ENCODE results near the gene FAM149A. TPM values are rescaled to one million over a fixed set of nuclear protein-coding genes. Genes with fewer than 3 reads are reported as not detected.

FAM149A gene
- total and polyA plus RNA-seq, 2 donors (not counting 3 experiments of a cell fraction or from before 2014, with no cell fraction given) = 0.08 to 0.20 TPM

DNA sequence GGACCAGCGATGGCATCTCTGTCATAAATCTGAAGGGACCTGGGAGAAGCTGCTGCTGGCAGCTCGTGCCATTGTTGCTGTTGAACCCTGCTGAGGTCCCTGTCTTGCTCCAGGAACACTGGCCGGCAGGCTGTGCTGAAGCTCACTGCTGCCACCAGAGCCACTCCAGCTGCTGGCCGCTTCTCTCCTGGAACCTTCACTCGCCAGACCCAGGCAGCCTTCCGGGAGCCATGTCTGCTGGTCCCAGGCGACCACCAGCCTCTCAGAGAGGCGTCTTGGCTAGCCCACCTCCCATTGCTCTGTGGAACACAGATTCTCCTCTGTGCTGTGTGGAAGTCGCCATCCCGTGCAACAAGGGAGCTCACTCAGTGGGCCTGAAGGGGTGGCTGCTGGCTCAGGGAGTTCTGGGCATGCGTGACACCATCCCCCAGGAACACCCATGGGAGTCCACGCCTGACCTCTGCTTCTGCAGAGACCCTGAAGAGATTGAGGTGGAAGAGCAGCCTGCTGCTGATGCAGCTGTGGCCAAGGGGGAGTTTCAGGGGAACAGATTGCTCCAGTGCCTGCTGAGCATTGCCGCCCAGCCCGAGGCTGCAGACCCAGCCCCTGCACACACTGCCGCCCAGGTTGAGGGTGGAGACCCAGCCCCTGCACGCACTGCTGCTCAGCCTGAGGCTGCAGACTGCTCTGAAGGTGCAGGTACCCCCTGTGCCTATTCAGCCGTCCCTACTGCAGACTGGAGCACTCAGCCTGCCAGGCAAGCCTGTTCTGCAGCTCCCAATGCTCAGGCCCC is 53.7 kb downstream of the FAM149A start:
- BruUV-seq (replicated peaks) = no TSS peak
- Histone ChIP-seq H3K27me3 (ENCODE audit: control insufficient read depth in 2 of 2, insufficient read depth in 2 of 2, low read length in 2 of 2) (no peaks in the 10 kb centered on the region), H3K27ac (ENCODE audit: insufficient read depth, low read depth, low read length) (no peak overlapping the region), H3K9me3 (replicated peaks; ENCODE audit: control insufficient read depth, insufficient read depth, low read length) (no peaks in the 10 kb centered on the region), H3K9me1 (replicated peaks; ENCODE audit: control insufficient read depth, extremely low read depth, insufficient read depth, low read length) (no peaks in the 10 kb centered on the region), H3K36me3 (ENCODE audit: control insufficient read depth in 2 of 2, extremely low read depth in 1 of 2, insufficient read depth in 2 of 2, low read length in 2 of 2) (no peaks in the 10 kb centered on the region), H3K79me2 (ENCODE audit: control insufficient read depth, insufficient read depth, low read length) (no peaks in the 10 kb centered on the region), H3K4me3 (replicated peaks in 1 of 3; ENCODE audit: insufficient read depth in 1 of 3, low read depth in 1 of 3, low read length in 3 of 3) (no peak overlapping the region), H3K9ac (replicated peaks; ENCODE audit: extremely low read depth, insufficient read depth, low read length) (no peak overlapping the region), H2AFZ (ENCODE audit: low read depth, low read length) (no peak overlapping the region), H4K20me1 (replicated peaks; ENCODE audit: control insufficient read depth, extremely low read depth, insufficient read depth, low read length) (no peaks in the 10 kb centered on the region), H3K4me2 (ENCODE audit: insufficient read depth, low read length) (no peak overlapping the region), H3K4me1 (ENCODE audit: control insufficient read depth, extremely low read depth, insufficient read depth, low read length) (no peaks in the 10 kb centered on the region)
- TF ChIP-seq POLR2A (IDR thresholded peaks at IDR 0.05; ENCODE audit: low read depth, low read length) = no peak
- no peak for TF ChIP-seq MYC (IDR thresholded peaks at IDR 0.05; ENCODE audit: low read depth, low read length)
- TF ChIP-seq, protein P1, sequence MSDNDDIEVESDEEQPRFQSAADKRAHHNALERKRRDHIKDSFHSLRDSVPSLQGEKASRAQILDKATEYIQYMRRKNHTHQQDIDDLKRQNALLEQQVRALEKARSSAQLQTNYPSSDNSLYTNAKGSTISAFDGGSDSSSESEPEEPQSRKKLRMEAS (IDR thresholded peaks at IDR 0.05; ENCODE audit: insufficient read depth, insufficient read length) = no peak
- no peak for TF ChIP-seq GATA2 (IDR thresholded peaks at IDR 0.05; ENCODE audit: insufficient read depth, insufficient read length, low read depth, low read length)
- TF ChIP-seq POLR2AphosphoS5 (IDR thresholded peaks at IDR 0.05; ENCODE audit: insufficient read depth, low read depth, low read length) = no peak
- no peak for TF ChIP-seq JUN (IDR thresholded peaks at IDR 0.05; ENCODE audit: borderline replicate concordance, insufficient read depth, insufficient read length, low read depth)
- DNase-seq (ENCODE audit: low read depth, low spot score) (no peak), FAIRE-seq (no peak)
- CTCF ChIA-PET = interaction anchor here (2.7 kb wide), 1 partner anchor 21 kb away, joined by 9 read pairs; no protein-coding TSS in a partner anchor
- dilution Hi-C loops (cut with MboI; ENCODE audit: extremely low pct_ligation_motif_present, low sequenced_read_pairs) (no loop called here), intact Hi-C loops (cut with micrococcal nuclease) (no loop called here)
- POLR2A ChIA-PET = no interaction called here

DNA sequence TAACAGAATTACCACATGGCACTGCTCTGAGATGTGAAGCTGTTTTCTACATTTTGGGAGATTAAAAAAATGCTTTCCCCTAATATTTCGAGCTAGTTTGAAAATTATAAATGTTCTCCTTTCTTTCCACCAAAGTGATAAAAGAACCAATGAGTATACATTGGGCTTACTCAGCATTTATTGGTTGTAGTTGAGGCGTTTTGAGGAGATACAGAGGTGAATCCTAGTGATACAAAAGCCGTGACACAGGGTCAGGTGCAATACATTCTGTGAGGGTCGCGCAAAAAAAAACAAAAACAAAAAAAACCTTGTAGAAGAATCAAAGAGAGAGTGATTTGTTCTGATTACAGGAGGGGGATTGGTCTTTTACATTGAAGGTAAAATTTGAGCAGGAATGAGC is 54.5 kb downstream of the FAM149A start:
- no peaks in the 10 kb centered on the region for H3K9me1 ChIP-seq (replicated peaks; ENCODE audit: control insufficient read depth, extremely low read depth, insufficient read depth, low read length)
- dilution Hi-C loops (cut with MboI; ENCODE audit: extremely low pct_ligation_motif_present, low sequenced_read_pairs) = no loop called here
- no peak for TF ChIP-seq JUN (IDR thresholded peaks at IDR 0.05; ENCODE audit: borderline replicate concordance, insufficient read depth, insufficient read length, low read depth)
- no peak for TF ChIP-seq FOS (IDR thresholded peaks at IDR 0.05; ENCODE audit: borderline replicate concordance, insufficient read depth, low read length)
- no peak for TF ChIP-seq POLR2AphosphoS5 (IDR thresholded peaks at IDR 0.05; ENCODE audit: insufficient read depth, low read depth, low read length)
- TF ChIP-seq, protein P2, sequence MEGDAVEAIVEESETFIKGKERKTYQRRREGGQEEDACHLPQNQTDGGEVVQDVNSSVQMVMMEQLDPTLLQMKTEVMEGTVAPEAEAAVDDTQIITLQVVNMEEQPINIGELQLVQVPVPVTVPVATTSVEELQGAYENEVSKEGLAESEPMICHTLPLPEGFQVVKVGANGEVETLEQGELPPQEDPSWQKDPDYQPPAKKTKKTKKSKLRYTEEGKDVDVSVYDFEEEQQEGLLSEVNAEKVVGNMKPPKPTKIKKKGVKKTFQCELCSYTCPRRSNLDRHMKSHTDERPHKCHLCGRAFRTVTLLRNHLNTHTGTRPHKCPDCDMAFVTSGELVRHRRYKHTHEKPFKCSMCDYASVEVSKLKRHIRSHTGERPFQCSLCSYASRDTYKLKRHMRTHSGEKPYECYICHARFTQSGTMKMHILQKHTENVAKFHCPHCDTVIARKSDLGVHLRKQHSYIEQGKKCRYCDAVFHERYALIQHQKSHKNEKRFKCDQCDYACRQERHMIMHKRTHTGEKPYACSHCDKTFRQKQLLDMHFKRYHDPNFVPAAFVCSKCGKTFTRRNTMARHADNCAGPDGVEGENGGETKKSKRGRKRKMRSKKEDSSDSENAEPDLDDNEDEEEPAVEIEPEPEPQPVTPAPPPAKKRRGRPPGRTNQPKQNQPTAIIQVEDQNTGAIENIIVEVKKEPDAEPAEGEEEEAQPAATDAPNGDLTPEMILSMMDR (IDR thresholded peaks at IDR 0.05; ENCODE audit: extremely low read depth in 1 of 2, insufficient read depth in 1 of 2, low read depth in 1 of 2, low read length in 2 of 2) = no peak
- no peak for TF ChIP-seq MYC (IDR thresholded peaks at IDR 0.05; ENCODE audit: low read depth, low read length)
- no peak for TF ChIP-seq POLR2A (IDR thresholded peaks at IDR 0.05; ENCODE audit: low read depth, low read length)
- TF ChIP-seq, protein P1 (IDR thresholded peaks at IDR 0.05; ENCODE audit: insufficient read depth, insufficient read length) = no peak
- no peak for TF ChIP-seq EZH2 (IDR thresholded peaks at IDR 0.05; ENCODE audit: borderline replicate concordance, low read depth, low read length, severe bottlenecking)
- no peak for TF ChIP-seq GATA2 (IDR thresholded peaks at IDR 0.05; ENCODE audit: insufficient read depth, insufficient read length, low read depth, low read length)
- no peaks in the 10 kb centered on the region for H3K27me3 ChIP-seq (ENCODE audit: control insufficient read depth in 2 of 2, insufficient read depth in 2 of 2, low read length in 2 of 2)
- ChIA-PET CTCF (interaction anchor here (2.7 kb wide), 1 partner anchor 21 kb away, joined by 9 read pairs; no protein-coding TSS in a partner anchor), POLR2A (no interaction called here)
- no peak overlapping the region for H3K4me2 ChIP-seq (ENCODE audit: insufficient read depth, low read length)
- no peak overlapping the region for H3K9ac ChIP-seq (replicated peaks; ENCODE audit: extremely low read depth, insufficient read depth, low read length)
- no peaks in the 10 kb centered on the region for H3K36me3 ChIP-seq (ENCODE audit: control insufficient read depth in 2 of 2, extremely low read depth in 1 of 2, insufficient read depth in 2 of 2, low read length in 2 of 2)
- no peaks in the 10 kb centered on the region for H3K9me3 ChIP-seq (replicated peaks; ENCODE audit: control insufficient read depth, insufficient read depth, low read length)
- H3K4me1 ChIP-seq (ENCODE audit: control insufficient read depth, extremely low read depth, insufficient read depth, low read length) = no peaks in the 10 kb centered on the region
- H4K20me1 ChIP-seq (replicated peaks; ENCODE audit: control insufficient read depth, extremely low read depth, insufficient read depth, low read length) = no peaks in the 10 kb centered on the region
- intact Hi-C loops (cut with micrococcal nuclease) = no loop called here
- no peak for FAIRE-seq
- no peak overlapping the region for H3K4me3 ChIP-seq (replicated peaks in 1 of 3; ENCODE audit: insufficient read depth in 1 of 3, low read depth in 1 of 3, low read length in 3 of 3)
- no peak for DNase-seq (ENCODE audit: low read depth, low spot score)
- no peak overlapping the region for H3K27ac ChIP-seq (ENCODE audit: insufficient read depth, low read depth, low read length)
- no peak overlapping the region for H2AFZ ChIP-seq (ENCODE audit: low read depth, low read length)
- BruUV-seq (replicated peaks) = no TSS peak
- H3K79me2 ChIP-seq (ENCODE audit: control insufficient read depth, insufficient read depth, low read length) = no peaks in the 10 kb centered on the region

All from endothelial cell of umbilical vein (primary cell).